HFFc6 (cell line): ENCODE measurements around the gene CNBD2. TPM values are rescaled to one million over a fixed set of nuclear protein-coding genes. Genes with fewer than 3 reads are reported as not detected.
"Not testable (repeated sequence)": the region's sequence is repeated elsewhere in the genome, so short reads cannot be mapped to it uniquely, and the experiment has no call there.

ENCODE experiments used
- DNase-seq: peaks from one replicate; pipeline ENCODE4 v3.0.0-alpha.2; 2018
- H3K27ac Mint-ChIP-seq: 2 replicates; pipeline ENCODE4 v1.8.0; 2020; ENCODE audit warnings: mild to moderate bottlenecking, mixed read lengths
- H3K27me3 Mint-ChIP-seq: 2 replicates; pipeline ENCODE4 v1.8.0; 2021; ENCODE audit warnings: mild to moderate bottlenecking, moderate library complexity, mixed read lengths; ENCODE audit not compliant: insufficient read depth
- H3K36me3 Mint-ChIP-seq: 2 replicates; pipeline ENCODE4 v1.8.0; 2021; ENCODE audit warnings: low read depth, mixed read lengths
- H3K4me1 Mint-ChIP-seq: 2 replicates; pipeline ENCODE4 v1.8.0; 2020; ENCODE audit warnings: low read depth, mixed read lengths
- H3K4me3 Mint-ChIP-seq: 2 replicates; pipeline ENCODE4 v1.8.0; 2020; ENCODE audit warnings: mild to moderate bottlenecking, moderate library complexity, mixed read lengths
- H3K9me3 Mint-ChIP-seq: 2 replicates; pipeline ENCODE4 v1.8.0; 2020; ENCODE audit warnings: mild to moderate bottlenecking, mixed read lengths
- CTCF ChIP-seq: fragments of 200-600 bp; sonication (generic); IDR thresholded peaks from 2 replicates; pipeline ENCODE4 v1.5.0; 2021; ENCODE audit warnings: antibody characterized with exemption, mild to moderate bottlenecking
- total RNA-seq, 6 experiments: library from RNA; stranded (reverse); fragmentation: NEBNext Ultra II Directional; extraction: Animal tissue kit (Norgen Biotek cat#: 25700); gene quantifications; 2 replicates in 1 of 6; 3 replicates in 5 of 6; pipeline ENCODE4 v1.2.3, GENCODE V29; 2021

CNBD2 gene
- total RNA-seq, 6 experiments from 2014 or later, result 1.4 to 2.9 (median 2.3) TPM

DNA sequence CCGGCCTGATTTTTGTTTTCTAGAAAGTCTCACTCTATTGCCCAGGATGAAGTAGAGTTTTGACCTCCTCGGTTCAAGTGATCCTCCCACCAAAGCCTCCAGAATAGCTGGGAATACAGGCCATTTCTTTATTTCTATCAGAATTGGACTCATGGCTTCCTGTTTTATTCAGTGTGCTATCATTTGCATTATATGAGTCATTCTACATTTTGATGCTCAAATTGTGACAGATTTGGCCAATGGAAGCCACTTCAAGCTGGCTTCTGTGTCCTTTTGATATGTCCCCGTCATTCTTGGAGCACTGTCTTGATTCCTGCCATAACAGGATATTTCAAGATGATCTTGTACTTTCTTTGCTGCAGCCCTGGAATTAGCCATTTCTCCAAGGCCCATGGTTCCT, 75.1 kb downstream of the CNBD2 start:
- peaks cover 1% of the 10 kb centered on the region for H3K27me3 Mint-ChIP-seq
- H3K36me3 Mint-ChIP-seq, result peaks cover 34% of the 10 kb centered on the region
- H3K4me3 Mint-ChIP-seq, result no peak overlapping the region
- DNase-seq, result no peak
- H3K9me3 Mint-ChIP-seq, result no peaks in the 10 kb centered on the region
- no peak for TF ChIP-seq CTCF
- peaks cover 31% of the 10 kb centered on the region for H3K4me1 Mint-ChIP-seq
- H3K27ac Mint-ChIP-seq, result no peak overlapping the region

GRCh38 chr20:36043892-36044515, 75.6 kb downstream of the CNBD2 start:
- H3K9me3 Mint-ChIP-seq, result no peaks in the 10 kb centered on the region
- H3K27me3 Mint-ChIP-seq, result peaks cover 1% of the 10 kb centered on the region
- no peak overlapping the region for H3K27ac Mint-ChIP-seq
- TF ChIP-seq CTCF, result no peak
- DNase-seq, result no peak
- H3K36me3 Mint-ChIP-seq, result peaks cover 39% of the 10 kb centered on the region
- H3K4me3 Mint-ChIP-seq, result no peak overlapping the region
- H3K4me1 Mint-ChIP-seq, result peaks cover 36% of the 10 kb centered on the region

DNA sequence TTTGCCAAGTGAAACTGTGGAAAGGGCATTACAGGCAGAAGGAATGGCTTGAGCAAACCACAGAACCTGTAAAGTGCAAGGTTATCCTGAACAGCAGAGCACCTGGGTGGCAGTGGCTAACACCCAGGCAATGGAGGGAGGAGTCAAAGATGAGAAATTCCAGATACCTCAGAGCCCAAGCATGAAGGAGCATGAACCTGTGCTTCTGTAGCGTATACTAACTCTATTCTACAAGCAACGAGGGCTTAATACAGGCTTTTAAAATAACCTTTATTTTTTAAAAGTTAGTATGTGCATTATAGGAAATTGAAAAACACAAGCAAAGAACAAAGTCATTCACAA, 77.0 kb downstream of the CNBD2 start:
- H3K36me3 Mint-ChIP-seq, result peaks cover 51% of the 10 kb centered on the region
- H3K27me3 Mint-ChIP-seq, result peaks cover 1% of the 10 kb centered on the region
- peak overlapping the region; percentile 21; the same call in 1 of the 2 replicates for H3K4me3 Mint-ChIP-seq
- H3K9me3 Mint-ChIP-seq, result no peaks in the 10 kb centered on the region
- DNase-seq, result no peak
- TF ChIP-seq CTCF, result no peak
- H3K4me1 Mint-ChIP-seq, result peaks cover 38% of the 10 kb centered on the region
- H3K27ac Mint-ChIP-seq, result no peak overlapping the region

- Mint-ChIP-seq H3K4me1 (peaks cover 42% of the 10 kb centered on the region), H3K4me3 (peak overlapping the region; percentile 16; the same call in 1 of the 2 replicates), H3K27ac (peak overlapping the region; percentile 35; the same call in 1 of the 2 replicates), H3K36me3 (peaks cover 49% of the 10 kb centered on the region)
- not testable (repeated sequence) for DNase-seq, H3K9me3 Mint-ChIP-seq, H3K27me3 Mint-ChIP-seq
Observed at GRCh38 chr20:36046073-36046798, 77.8 kb downstream of the CNBD2 start.

DNA sequence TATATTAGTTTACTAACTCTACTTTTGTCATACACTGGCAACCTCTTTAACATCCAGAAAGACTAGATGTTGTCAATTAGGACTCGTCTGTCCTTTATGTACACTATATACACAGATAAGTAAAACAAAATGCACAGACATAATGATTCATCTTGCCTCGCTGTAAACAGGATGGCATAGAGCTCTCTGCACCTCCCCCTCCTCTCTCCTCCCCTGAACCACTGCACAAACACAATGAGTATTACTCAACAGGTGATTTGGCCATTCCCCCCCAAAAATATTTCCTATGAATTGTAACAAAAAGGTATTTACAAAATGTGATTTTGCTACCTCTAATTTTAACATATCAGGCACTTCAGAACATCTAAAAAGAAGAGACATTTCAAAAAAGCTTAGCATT, 81.0 kb downstream of the CNBD2 start:
- Mint-ChIP-seq H3K4me1 (peaks cover 62% of the 10 kb centered on the region), H3K36me3 (peaks cover 41% of the 10 kb centered on the region), H3K4me3 (peak overlapping the region; percentile 98), H3K27ac (peak overlapping the region; percentile 89)
- H3K27me3 Mint-ChIP-seq, H3K9me3 Mint-ChIP-seq, DNase-seq: not testable (repeated sequence)

- peaks cover 1% of the 10 kb centered on the region for H3K27me3 Mint-ChIP-seq
- peak overlapping the region; percentile 98 for H3K4me3 Mint-ChIP-seq
- H3K4me1 Mint-ChIP-seq, result peaks cover 59% of the 10 kb centered on the region
- H3K36me3 Mint-ChIP-seq, result peaks cover 33% of the 10 kb centered on the region
- no peaks in the 10 kb centered on the region for H3K9me3 Mint-ChIP-seq
- no peak for TF ChIP-seq CTCF
- DNase-seq, result peak; percentile 67
- peak overlapping the region; percentile 89 for H3K27ac Mint-ChIP-seq
Observed at GRCh38 chr20:36050436-36051317, 82.3 kb downstream of the CNBD2 start.
